COLO668 (cell line): ENCODE data around the gene ARHGAP15.
A peak's percentile ranks its signal among the peaks of the same experiment; 100 is the strongest.
"Not testable (repeated sequence)": the region's sequence is repeated elsewhere in the genome, so short reads cannot be mapped to it uniquely, and the experiment has no call there.

Experiments
- DNase-seq: peaks from one replicate; lab custom pipeline; 2025; ENCODE audit not compliant: unreplicated experiment; lab: John Stamatoyannopoulos, UW

Gene ARHGAP15

GRCh38 chr2:143128681-143129580, at the start of gene ARHGAP15:
TSS of gene ARHGAP15 (plus strand) at chr2:143129419.
- no peak for DNase-seq

GRCh38 chr2:143081616-143082015, 47.6 kb upstream of the ARHGAP15 start:
- no peak for DNase-seq

- DNase-seq = no peak
These were observed 45.6 kb upstream of the ARHGAP15 start for GRCh38 chr2:143083636-143084035.

GRCh38 chr2:143084462-143084861, 44.8 kb upstream of the ARHGAP15 start:
- DNase-seq = no peak

- DNase-seq = no peak
These were observed 44.0 kb upstream of the ARHGAP15 start for GRCh38 chr2:143085125-143085784.

GRCh38 chr2:143087033-143087432, 42.2 kb upstream of the ARHGAP15 start:
- DNase-seq = no peak

GRCh38 chr2:143088388-143088787, 40.8 kb upstream of the ARHGAP15 start:
- DNase-seq = no peak

- DNase-seq = not testable (repeated sequence)
These were observed 39.7 kb upstream of the ARHGAP15 start for GRCh38 chr2:143089520-143089919.

- DNase-seq = peak; percentile 67
These were observed 18.3 kb upstream of the ARHGAP15 start for GRCh38 chr2:143110758-143111428.

- DNase-seq = no peak
These were observed 12.0 kb upstream of the ARHGAP15 start for GRCh38 chr2:143117225-143117624.

- DNase-seq = no peak
These were observed 8.1 kb upstream of the ARHGAP15 start for GRCh38 chr2:143121079-143121478.

GRCh38 chr2:143121957-143122356, 7.3 kb upstream of the ARHGAP15 start:
- no peak for DNase-seq

GRCh38 chr2:143123911-143124310, 5.3 kb upstream of the ARHGAP15 start:
- DNase-seq = no peak

GRCh38 chr2:143124445-143124844, 4.8 kb upstream of the ARHGAP15 start:
- no peak for DNase-seq

GRCh38 chr2:143125717-143126116, 3.5 kb upstream of the ARHGAP15 start:
- DNase-seq = no peak

- no peak for DNase-seq
These were observed 3.1 kb downstream of the ARHGAP15 start for GRCh38 chr2:143132355-143132754.

- DNase-seq = no peak
These were observed 4.6 kb downstream of the ARHGAP15 start for GRCh38 chr2:143133783-143134182.

GRCh38 chr2:143138292-143138691, 9.1 kb downstream of the ARHGAP15 start:
- no peak for DNase-seq

GRCh38 chr2:143139835-143140393, 10.7 kb downstream of the ARHGAP15 start:
- no peak for DNase-seq

- DNase-seq = no peak
These were observed 11.8 kb downstream of the ARHGAP15 start for GRCh38 chr2:143140864-143141661.

GRCh38 chr2:143142598-143142997, 13.4 kb downstream of the ARHGAP15 start:
- DNase-seq = no peak
